IMR-90 (cell line): ENCODE data around the gene PSMD1. TPM values are rescaled to one million over a fixed set of nuclear protein-coding genes. Genes with fewer than 3 reads are reported as not detected.

Experiments
- ATAC-seq: fragments of 200-7000 bp; cut with Tn5 transposase; 2 replicates; pipeline ENCODE4 v1.9.1; 2020; ENCODE audit warnings: low read depth, mild to moderate bottlenecking, moderate library complexity
- BruUV-seq: library from RNA; stranded (reverse); fragments of 400-500 nt; replicated peaks from 2 replicates; lab custom pipeline; 2021; lab: Mats Ljungman, UMichigan
- CTCF ChIA-PET: fragments of 300-600 bp; formaldehyde crosslinking; extraction: SDS; loops from one replicate; lab custom pipeline; 2021; ENCODE audit warnings: antibody characterized with exemption; lab: Yijun Ruan, JAX
- POLR2A ChIA-PET: fragments of 300-600 bp; sonication (Branson Sonifier 250); formaldehyde crosslinking; loops from one replicate; lab custom pipeline; 2022; ENCODE audit warnings: antibody characterized with exemption; ENCODE audit not compliant: unreplicated experiment; lab: Charles Lee
- DNase-seq: peaks from one replicate; pipeline ENCODE4 v3.0.0; 2013
- H2AFZ ChIP-seq: replicated peaks from 2 replicates; pipeline ENCODE3; 2013; ENCODE audit warnings: low read length, mild to moderate bottlenecking; ENCODE audit not compliant: poor library complexity
- H2AK5ac ChIP-seq: 2 replicates; pipeline ENCODE4 v1.6.1; 2013; ENCODE audit warnings: low read depth, low read length, inconsistent platforms
- H2AK9ac ChIP-seq: replicated peaks from 2 replicates; pipeline ENCODE3; 2013; ENCODE audit warnings: mild to moderate bottlenecking, low read depth, low read length, moderate library complexity; ENCODE audit not compliant: poor library complexity
- H2BK120ac ChIP-seq: 2 replicates; pipeline ENCODE4 v1.6.1; 2013; ENCODE audit warnings: low read depth, low read length, inconsistent platforms
- H2BK15ac ChIP-seq: 3 replicates; pipeline ENCODE4 v1.6.1; 2013; ENCODE audit warnings: low read depth, low read length, inconsistent platforms
- H2BK20ac ChIP-seq: 2 replicates; pipeline ENCODE4 v1.6.1; 2013; ENCODE audit warnings: low read depth, mild to moderate bottlenecking, inconsistent platforms, low read length, moderate library complexity
- H2BK5ac ChIP-seq: 2 replicates; pipeline ENCODE4 v1.6.1; 2013; ENCODE audit warnings: mild to moderate bottlenecking, low read depth, low read length, inconsistent platforms; ENCODE audit not compliant: poor library complexity, severe bottlenecking
- H3K14ac ChIP-seq: replicated peaks from 2 replicates; pipeline ENCODE4 v1.6.1; 2013; ENCODE audit warnings: low read depth, low read length, inconsistent platforms
- H3K18ac ChIP-seq: 2 replicates; pipeline ENCODE4 v1.6.1; 2013; ENCODE audit warnings: low read depth, low read length, control low read depth
- H3K23ac ChIP-seq: 2 replicates; pipeline ENCODE4 v1.6.1; 2013; ENCODE audit warnings: low read depth, low read length, inconsistent platforms
- H3K27ac ChIP-seq: 2 replicates; pipeline ENCODE4 v1.5.1; 2013; ENCODE audit warnings: mild to moderate bottlenecking, control low read depth, low read length; ENCODE audit not compliant: insufficient read depth
- H3K27me3 ChIP-seq: 2 replicates; pipeline ENCODE4 v1.6.1; 2013; ENCODE audit warnings: low read length; ENCODE audit not compliant: control insufficient read depth, insufficient read depth
- H3K36me3 ChIP-seq: 2 replicates; pipeline ENCODE4 v1.6.1; 2013; ENCODE audit warnings: low read length, mixed read lengths; ENCODE audit not compliant: control insufficient read depth, insufficient read depth
- H3K4ac ChIP-seq: 2 replicates; pipeline ENCODE4 v1.6.1; 2013; ENCODE audit warnings: low read depth, low read length, inconsistent platforms
- H3K4me1 ChIP-seq: 2 replicates; pipeline ENCODE4 v1.6.1; 2013; ENCODE audit warnings: low read length, mixed read lengths; ENCODE audit not compliant: control insufficient read depth, insufficient read depth
- H3K4me2 ChIP-seq: 2 replicates; pipeline ENCODE4 v1.6.1; 2013; ENCODE audit warnings: low read depth, mild to moderate bottlenecking, control low read depth, low read length, moderate library complexity
- H3K4me3 ChIP-seq: 2 replicates; pipeline ENCODE4 v1.5.1; 2013; ENCODE audit warnings: low read depth, mild to moderate bottlenecking, control low read depth, low read length, moderate library complexity; ENCODE audit not compliant: insufficient read depth
- H3K56ac ChIP-seq: 2 replicates; pipeline ENCODE4 v1.6.1; 2013; ENCODE audit warnings: low read length, inconsistent platforms; ENCODE audit not compliant: insufficient read depth; ENCODE audit errors: extremely low read depth
- H3K79me1 ChIP-seq, 2 experiments: 2 replicates each; pipeline ENCODE4 v1.6.1; 2013; ENCODE audit warnings: low read length in 2 of 2, inconsistent platforms in 1 of 2, low read depth in 1 of 2
- H3K9ac ChIP-seq: 2 replicates; pipeline ENCODE4 v1.6.1; 2013; ENCODE audit warnings: low read depth, low read length, control low read depth
- H3K9me1 ChIP-seq: 2 replicates; pipeline ENCODE4 v1.6.1; 2013; ENCODE audit warnings: low read length, inconsistent platforms; ENCODE audit not compliant: insufficient read depth
- H3K9me3 ChIP-seq: 2 replicates; pipeline ENCODE4 v1.6.1; 2013; ENCODE audit warnings: low read length; ENCODE audit not compliant: control insufficient read depth, insufficient read depth
- H4K20me1 ChIP-seq: 2 replicates; pipeline ENCODE4 v1.6.1; 2013; ENCODE audit warnings: low read length, inconsistent platforms; ENCODE audit not compliant: insufficient read depth
- H4K5ac ChIP-seq: 2 replicates; pipeline ENCODE4 v1.6.1; 2013; ENCODE audit warnings: mild to moderate bottlenecking, low read depth, low read length, control low read depth
- H4K8ac ChIP-seq, 2 experiments: 2 replicates each; pipeline ENCODE4 v1.6.1; 2013; ENCODE audit warnings: low read depth in 2 of 2, low read length in 2 of 2, control low read depth in 1 of 2, inconsistent platforms in 1 of 2
- H4K91ac ChIP-seq: 2 replicates; pipeline ENCODE4 v1.6.1; 2013; ENCODE audit warnings: low read depth, low read length, inconsistent platforms; ENCODE audit not compliant: insufficient read depth
- CEBPB ChIP-seq: IDR thresholded peaks from 2 replicates; pipeline ENCODE4 v1.6.1; 2012; ENCODE audit warnings: low read depth, low read length, improper control_type of control experiment
- CHD1 ChIP-seq: IDR thresholded peaks from 2 replicates; pipeline ENCODE4 v1.6.1; 2012; ENCODE audit warnings: low read depth, low read length, improper control_type of control experiment
- FOS ChIP-seq: fragments of 150-350 bp; IDR thresholded peaks from 2 replicates; pipeline ENCODE4 v1.6.1; 2016; ENCODE audit warnings: low read depth, low read length
- MAFK ChIP-seq: IDR thresholded peaks from 2 replicates; pipeline ENCODE4 v1.6.1; 2012; ENCODE audit warnings: low read depth, low read length, improper control_type of control experiment
- MAZ ChIP-seq: IDR thresholded peaks from 2 replicates; pipeline ENCODE4 v1.6.1; 2012; ENCODE audit warnings: low read depth, mild to moderate bottlenecking, low read length, improper control_type of control experiment, moderate library complexity, borderline replicate concordance
- MXI1 ChIP-seq: IDR thresholded peaks from 2 replicates; pipeline ENCODE4 v1.6.1; 2012; ENCODE audit warnings: low read depth, mild to moderate bottlenecking, low read length, moderate library complexity, borderline replicate concordance
- NFE2L2 ChIP-seq: fragments of 150-350 bp; IDR thresholded peaks from 2 replicates; pipeline ENCODE4 v1.6.1; 2016; ENCODE audit warnings: low read depth, mild to moderate bottlenecking, low read length
- RAD21 ChIP-seq: IDR thresholded peaks from 2 replicates; pipeline ENCODE4 v1.6.1; 2012; ENCODE audit warnings: low read length, improper control_type of control experiment
- RCOR1 ChIP-seq: IDR thresholded peaks from 2 replicates; pipeline ENCODE4 v1.6.1; 2012; ENCODE audit warnings: mild to moderate bottlenecking, low read length, improper control_type of control experiment; ENCODE audit not compliant: insufficient replicate concordance
- RFX5 ChIP-seq: IDR thresholded peaks from 2 replicates; pipeline ENCODE4 v1.8.0; 2012; ENCODE audit warnings: low read depth, mild to moderate bottlenecking, low read length, moderate library complexity
- SMC3 ChIP-seq: fragments of 150-350 bp; IDR thresholded peaks from 2 replicates; pipeline ENCODE4 v1.6.1; 2016; ENCODE audit warnings: low read depth, mild to moderate bottlenecking, antibody characterized with exemption, low read length, moderate library complexity
- WGBS, 2 experiments: methylation state at CpG; one replicate each; pipeline versions ENCODE4 v1.1.5 to v1.1.7; 2013; ENCODE audit warnings: missing lambda C conversion rate in 2 of 2; ENCODE audit not compliant: insufficient read length in 1 of 2; ENCODE audit errors: extremely low coverage in 2 of 2; 5-methylcytosine and 5-hydroxymethylcytosine counted together
- dilution Hi-C: fragments of 300-500 bp; cut with HindIII; formaldehyde crosslinking; loops from one replicate; pipeline ENCODE4 v1.14.3; 2018; ENCODE audit warnings: low sequenced_read_pairs; ENCODE audit not compliant: unreplicated experiment
- in situ Hi-C: fragments of 300-500 bp; cut with MboI; formaldehyde crosslinking; loops from 3 replicates; pipeline ENCODE4 v1.14.3; 2019; ENCODE audit warnings: low sequenced_read_pairs, inconsistent platforms, mixed read lengths
- intact Hi-C: fragments of 100-400 bp; cut with micrococcal nuclease; formaldehyde crosslinking; loops from 2 replicates; pipeline ENCODE4 v1.10.0; 2022
- polyA plus RNA-seq, 3 experiments: library from polyadenylated mRNA; depleted of rRNA; stranded (reverse); fragments of >200 nt; gene quantifications; 2 replicates each; pipeline ENCODE4 v1.2.3, GENCODE V29; 2012; ENCODE audit warnings: low replicate concordance in 1 of 3
- total RNA-seq: library from RNA; depleted of rRNA; stranded (reverse); fragments of >200 nt; gene quantifications from 2 replicates; pipeline ENCODE4 v1.2.3, GENCODE V29; 2012
- TF ChIP-seq, protein P1 (sequence below): fragments of 150-350 bp; IDR thresholded peaks from 2 replicates; pipeline ENCODE4 v1.6.1; 2017; ENCODE audit warnings: mild to moderate bottlenecking, antibody characterized with exemption, low read length, low read depth
- TF ChIP-seq, protein P2 (sequence below): conservative IDR thresholded peaks from 2 replicates; pipeline ENCODE4 v1.5.1; 2012; ENCODE audit warnings: mild to moderate bottlenecking, low read depth, low read length, improper control_type of control experiment

Gene PSMD1
- total and polyA plus RNA-seq, 2 of the 4 experiments (the other 2 are of a cell fraction): 89.8 to 181 TPM

DNA sequence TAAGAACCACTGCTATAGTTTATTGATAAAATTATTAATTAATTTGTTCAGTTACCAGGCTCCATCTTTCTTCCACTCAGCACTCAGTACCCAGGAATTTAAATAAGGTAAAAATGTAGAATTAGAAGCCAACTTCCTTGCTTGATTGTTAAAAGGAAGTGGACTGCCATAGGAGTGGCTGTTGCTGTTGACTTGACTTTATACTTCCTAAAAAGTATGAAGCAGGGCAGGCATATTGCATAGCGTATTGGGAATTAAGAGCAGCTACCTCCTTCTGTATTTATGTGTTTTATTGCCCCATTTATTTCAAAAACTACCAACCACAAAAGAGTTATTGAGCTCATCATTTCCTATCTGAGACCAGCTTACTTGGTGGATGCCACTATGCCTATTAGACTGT, 27.9 kb downstream of the PSMD1 start:
- no peak overlapping the region for H3K4me3 ChIP-seq
- no peak overlapping the region for H2BK5ac ChIP-seq
- H3K4ac ChIP-seq: no peak overlapping the region
- no peak for ATAC-seq
- in situ Hi-C loops (no loop called here), dilution Hi-C loops (no loop called here), intact Hi-C loops (no loop called here)
- no peak overlapping the region for H2AFZ ChIP-seq
- no peak overlapping the region for H2AK9ac ChIP-seq
- H2AK5ac ChIP-seq: no peak overlapping the region
- no peak overlapping the region for H3K9ac ChIP-seq
- H3K14ac ChIP-seq: no peak overlapping the region
- no peak overlapping the region for H3K18ac ChIP-seq
- H4K8ac ChIP-seq: no peak overlapping the region
- no peak overlapping the region for H2BK20ac ChIP-seq
- H2BK120ac ChIP-seq: no peak overlapping the region
- POLR2A ChIA-PET: no interaction called here
- no peak overlapping the region for H4K91ac ChIP-seq
- CTCF ChIA-PET: no interaction called here
- no peaks in the 10 kb centered on the region for H3K9me3 ChIP-seq
- no TSS peak for BruUV-seq
- H3K36me3 ChIP-seq: peaks cover 51% of the 10 kb centered on the region
- H3K4me1 ChIP-seq: no peaks in the 10 kb centered on the region
- peaks cover 5 to 7% of the 10 kb centered on the region in 2 experiments; a peak in 3 of 4 replicates for H3K79me1 ChIP-seq
- H2BK15ac ChIP-seq: no peak overlapping the region
- H4K20me1 ChIP-seq: no peaks in the 10 kb centered on the region
- no peak overlapping the region for H3K4me2 ChIP-seq
- H3K56ac ChIP-seq: no peak overlapping the region
- DNase-seq: no peak
- H3K27ac ChIP-seq: no peak overlapping the region
- WGBS, 2 experiments: no CpG with 5 or more reads among the region's 1 CpG
- H3K27me3 ChIP-seq: no peaks in the 10 kb centered on the region
- H3K23ac ChIP-seq: no peak overlapping the region
- TF ChIP-seq MAFK (no peak), RFX5 (no peak), NFE2L2 (no peak), RCOR1 (no peak), FOS (no peak), RAD21 (no peak), MXI1 (no peak), CEBPB (no peak), MAZ (no peak), CHD1 (no peak), SMC3 (no peak)
- TF ChIP-seq, protein P1, sequence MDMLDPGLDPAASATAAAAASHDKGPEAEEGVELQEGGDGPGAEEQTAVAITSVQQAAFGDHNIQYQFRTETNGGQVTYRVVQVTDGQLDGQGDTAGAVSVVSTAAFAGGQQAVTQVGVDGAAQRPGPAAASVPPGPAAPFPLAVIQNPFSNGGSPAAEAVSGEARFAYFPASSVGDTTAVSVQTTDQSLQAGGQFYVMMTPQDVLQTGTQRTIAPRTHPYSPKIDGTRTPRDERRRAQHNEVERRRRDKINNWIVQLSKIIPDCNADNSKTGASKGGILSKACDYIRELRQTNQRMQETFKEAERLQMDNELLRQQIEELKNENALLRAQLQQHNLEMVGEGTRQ: no peak
- TF ChIP-seq, protein P2, sequence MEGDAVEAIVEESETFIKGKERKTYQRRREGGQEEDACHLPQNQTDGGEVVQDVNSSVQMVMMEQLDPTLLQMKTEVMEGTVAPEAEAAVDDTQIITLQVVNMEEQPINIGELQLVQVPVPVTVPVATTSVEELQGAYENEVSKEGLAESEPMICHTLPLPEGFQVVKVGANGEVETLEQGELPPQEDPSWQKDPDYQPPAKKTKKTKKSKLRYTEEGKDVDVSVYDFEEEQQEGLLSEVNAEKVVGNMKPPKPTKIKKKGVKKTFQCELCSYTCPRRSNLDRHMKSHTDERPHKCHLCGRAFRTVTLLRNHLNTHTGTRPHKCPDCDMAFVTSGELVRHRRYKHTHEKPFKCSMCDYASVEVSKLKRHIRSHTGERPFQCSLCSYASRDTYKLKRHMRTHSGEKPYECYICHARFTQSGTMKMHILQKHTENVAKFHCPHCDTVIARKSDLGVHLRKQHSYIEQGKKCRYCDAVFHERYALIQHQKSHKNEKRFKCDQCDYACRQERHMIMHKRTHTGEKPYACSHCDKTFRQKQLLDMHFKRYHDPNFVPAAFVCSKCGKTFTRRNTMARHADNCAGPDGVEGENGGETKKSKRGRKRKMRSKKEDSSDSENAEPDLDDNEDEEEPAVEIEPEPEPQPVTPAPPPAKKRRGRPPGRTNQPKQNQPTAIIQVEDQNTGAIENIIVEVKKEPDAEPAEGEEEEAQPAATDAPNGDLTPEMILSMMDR: no peak
- no peak overlapping the region for H4K5ac ChIP-seq
- H3K9me1 ChIP-seq: no peaks in the 10 kb centered on the region
